ENCODE results near the gene TEAD1. TPM values are rescaled to one million over a fixed set of nuclear protein-coding genes. Genes with fewer than 3 reads are reported as not detected.

The TEAD1 gene
- total RNA-seq, 4 donors from 2014 or later, result 86.9 to 205 (median 151) TPM

- no peak for TF ChIP-seq CTCF (IDR thresholded peaks at IDR 0.05; ENCODE audit: low read depth)
Observed at GRCh38 chr11:12773591-12773990, 99.4 kb downstream of the TEAD1 start.

- no peak for TF ChIP-seq CTCF (IDR thresholded peaks at IDR 0.05; ENCODE audit: low read depth)
Observed at GRCh38 chr11:12775955-12776354, 101.7 kb downstream of the TEAD1 start.

GRCh38 chr11:12777208-12777874, 103.1 kb downstream of the TEAD1 start:
- TF ChIP-seq CTCF (IDR thresholded peaks at IDR 0.05; ENCODE audit: low read depth), result no peak

- TF ChIP-seq CTCF (IDR thresholded peaks at IDR 0.05; ENCODE audit: low read depth), result no peak
Observed at GRCh38 chr11:12778240-12778905, 104.2 kb downstream of the TEAD1 start.

GRCh38 chr11:12783765-12784164, 109.5 kb downstream of the TEAD1 start:
- no peak for TF ChIP-seq CTCF (IDR thresholded peaks at IDR 0.05; ENCODE audit: low read depth)

GRCh38 chr11:12784445-12784844, 110.2 kb downstream of the TEAD1 start:
- no peak for TF ChIP-seq CTCF (IDR thresholded peaks at IDR 0.05; ENCODE audit: low read depth)

GRCh38 chr11:12784987-12785386, 110.8 kb downstream of the TEAD1 start:
- TF ChIP-seq CTCF (IDR thresholded peaks at IDR 0.05; ENCODE audit: low read depth), result no peak
